ENCODE data around the gene C10orf143.
A peak's percentile ranks its signal among the peaks of the same experiment; 100 is the strongest.
"Not testable (repeated sequence)": the region's sequence is repeated elsewhere in the genome, so short reads cannot be mapped to it uniquely, and the experiment has no call there.

Gene C10orf143

GRCh38 chr10:130111113-130111851 is 652 bp upstream of the C10orf143 start:
- DNase-seq: peak; percentile 95

GRCh38 chr10:130109796-130110245 is 809 bp downstream of the C10orf143 start:
- peak; percentile 53 for DNase-seq

- DNase-seq: peak; percentile 45
Measured at GRCh38 chr10:130108934-130109604, 1.6 kb downstream of the C10orf143 start.

GRCh38 chr10:130108146-130108545 is 2.5 kb downstream of the C10orf143 start:
- peak; percentile 8 for DNase-seq

- DNase-seq: no peak
Measured at GRCh38 chr10:130105724-130106123, 4.9 kb downstream of the C10orf143 start.

- no peak for DNase-seq
Measured at GRCh38 chr10:130099344-130099743, 11.3 kb downstream of the C10orf143 start.

- not testable (repeated sequence) for DNase-seq
Measured at GRCh38 chr10:130090565-130090964, 20.1 kb downstream of the C10orf143 start.

- DNase-seq: no peak
Measured at GRCh38 chr10:130080461-130080814, 30.2 kb downstream of the C10orf143 start.

- no peak for DNase-seq
Measured at GRCh38 chr10:130079614-130080460, 30.8 kb downstream of the C10orf143 start.

GRCh38 chr10:130078120-130078519 is 32.5 kb downstream of the C10orf143 start:
- DNase-seq: no peak

- no peak for DNase-seq
Measured at GRCh38 chr10:130076681-130077080, 33.9 kb downstream of the C10orf143 start.

- DNase-seq: no peak
Measured at GRCh38 chr10:130074639-130075038, 36.0 kb downstream of the C10orf143 start.

- DNase-seq: no peak
Measured at GRCh38 chr10:130073912-130074311, 36.7 kb downstream of the C10orf143 start.

- no peak for DNase-seq
Measured at GRCh38 chr10:130072247-130072646, 38.4 kb downstream of the C10orf143 start.

GRCh38 chr10:130067893-130068292 is 42.7 kb downstream of the C10orf143 start:
- DNase-seq: no peak

GRCh38 chr10:130066743-130067142 is 43.9 kb downstream of the C10orf143 start:
- DNase-seq: no peak

- DNase-seq: no peak
Measured at GRCh38 chr10:130065251-130065650, 45.4 kb downstream of the C10orf143 start.

- no peak for DNase-seq
Measured at GRCh38 chr10:130064783-130065182, 45.8 kb downstream of the C10orf143 start.

- DNase-seq: no peak
Measured at GRCh38 chr10:130062976-130063375, 47.7 kb downstream of the C10orf143 start.

- no peak for DNase-seq
Measured at GRCh38 chr10:130062201-130062600, 48.4 kb downstream of the C10orf143 start.

- no peak for DNase-seq
Measured at GRCh38 chr10:130061760-130062159, 48.9 kb downstream of the C10orf143 start.

- DNase-seq: no peak
Measured at GRCh38 chr10:130054021-130054420, 56.6 kb downstream of the C10orf143 start.

GRCh38 chr10:130053561-130053960 is 57.1 kb downstream of the C10orf143 start:
- no peak for DNase-seq

- no peak for DNase-seq
Measured at GRCh38 chr10:130052193-130052592, 58.4 kb downstream of the C10orf143 start.
